ENCODE results near the gene PTTG1IP. TPM values are rescaled to one million over a fixed set of nuclear protein-coding genes. Genes with fewer than 3 reads are reported as not detected.

The PTTG1IP gene
- total RNA-seq, 1 donor from 2014 or later = 205 TPM

GRCh38 chr21:44891631-44892031 lies 18.1 kb upstream of the PTTG1IP start:
- Mint-ChIP-seq H3K27me3 (ENCODE audit: low read depth) (peaks cover 11% of the 10 kb centered on the region), H3K4me3 (no peak overlapping the region), H3K9me3 (no peaks in the 10 kb centered on the region)

DNA sequence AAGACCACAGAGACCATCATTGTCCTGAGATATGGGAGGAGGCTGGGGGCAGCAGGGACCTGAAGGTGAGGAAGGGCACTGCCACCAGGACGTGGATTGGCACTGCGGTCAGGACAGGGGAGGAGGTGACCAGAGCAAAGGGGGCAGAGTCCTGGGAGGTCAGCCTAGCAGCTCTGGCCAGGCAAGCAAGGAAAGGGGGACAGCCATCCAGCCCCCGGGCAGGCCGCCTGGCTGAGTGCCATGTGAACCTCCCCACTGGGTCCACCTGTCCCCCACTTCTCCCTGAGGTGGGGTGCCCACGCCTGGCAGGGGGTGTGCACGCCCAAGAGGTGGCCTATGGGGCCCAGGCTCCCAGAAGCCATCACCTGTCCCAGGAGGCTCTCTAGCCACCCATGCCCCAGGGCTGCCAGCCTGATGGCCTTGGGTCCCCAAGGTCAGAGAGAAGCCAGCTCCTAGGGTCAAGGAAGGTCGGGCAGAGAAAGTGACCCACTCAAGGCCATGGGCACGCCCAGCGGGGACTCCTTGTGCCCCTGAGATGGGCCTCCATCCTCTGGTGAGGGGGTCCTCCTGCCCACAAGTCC lies 17.6 kb upstream of the PTTG1IP start:
- TF ChIP-seq, protein P1, sequence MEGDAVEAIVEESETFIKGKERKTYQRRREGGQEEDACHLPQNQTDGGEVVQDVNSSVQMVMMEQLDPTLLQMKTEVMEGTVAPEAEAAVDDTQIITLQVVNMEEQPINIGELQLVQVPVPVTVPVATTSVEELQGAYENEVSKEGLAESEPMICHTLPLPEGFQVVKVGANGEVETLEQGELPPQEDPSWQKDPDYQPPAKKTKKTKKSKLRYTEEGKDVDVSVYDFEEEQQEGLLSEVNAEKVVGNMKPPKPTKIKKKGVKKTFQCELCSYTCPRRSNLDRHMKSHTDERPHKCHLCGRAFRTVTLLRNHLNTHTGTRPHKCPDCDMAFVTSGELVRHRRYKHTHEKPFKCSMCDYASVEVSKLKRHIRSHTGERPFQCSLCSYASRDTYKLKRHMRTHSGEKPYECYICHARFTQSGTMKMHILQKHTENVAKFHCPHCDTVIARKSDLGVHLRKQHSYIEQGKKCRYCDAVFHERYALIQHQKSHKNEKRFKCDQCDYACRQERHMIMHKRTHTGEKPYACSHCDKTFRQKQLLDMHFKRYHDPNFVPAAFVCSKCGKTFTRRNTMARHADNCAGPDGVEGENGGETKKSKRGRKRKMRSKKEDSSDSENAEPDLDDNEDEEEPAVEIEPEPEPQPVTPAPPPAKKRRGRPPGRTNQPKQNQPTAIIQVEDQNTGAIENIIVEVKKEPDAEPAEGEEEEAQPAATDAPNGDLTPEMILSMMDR (IDR thresholded peaks at IDR 0.05; ENCODE audit: unreplicated experiment) = no peak
- Mint-ChIP-seq H3K9me3 (no peaks in the 10 kb centered on the region), H3K4me3 (no peak overlapping the region), H3K27me3 (ENCODE audit: low read depth) (peaks cover 11% of the 10 kb centered on the region), H3K27ac (no peak overlapping the region), H3K4me1 (no peaks in the 10 kb centered on the region), H3K36me3 (no peaks in the 10 kb centered on the region)
- DNase-seq (ENCODE audit: low spot score in 2 of 2, unreplicated experiment in 2 of 2) = no peak

More at GRCh38 chr21:44891631-44892031, 18.1 kb upstream of the PTTG1IP start:
- no peaks in the 10 kb centered on the region for H3K36me3 Mint-ChIP-seq
- H3K27ac Mint-ChIP-seq = no peak overlapping the region
- TF ChIP-seq, protein P1 (IDR thresholded peaks at IDR 0.05; ENCODE audit: unreplicated experiment) = no peak
- H3K4me1 Mint-ChIP-seq = no peaks in the 10 kb centered on the region
- no peak for DNase-seq (ENCODE audit: low spot score in 2 of 2, unreplicated experiment in 2 of 2)

DNA sequence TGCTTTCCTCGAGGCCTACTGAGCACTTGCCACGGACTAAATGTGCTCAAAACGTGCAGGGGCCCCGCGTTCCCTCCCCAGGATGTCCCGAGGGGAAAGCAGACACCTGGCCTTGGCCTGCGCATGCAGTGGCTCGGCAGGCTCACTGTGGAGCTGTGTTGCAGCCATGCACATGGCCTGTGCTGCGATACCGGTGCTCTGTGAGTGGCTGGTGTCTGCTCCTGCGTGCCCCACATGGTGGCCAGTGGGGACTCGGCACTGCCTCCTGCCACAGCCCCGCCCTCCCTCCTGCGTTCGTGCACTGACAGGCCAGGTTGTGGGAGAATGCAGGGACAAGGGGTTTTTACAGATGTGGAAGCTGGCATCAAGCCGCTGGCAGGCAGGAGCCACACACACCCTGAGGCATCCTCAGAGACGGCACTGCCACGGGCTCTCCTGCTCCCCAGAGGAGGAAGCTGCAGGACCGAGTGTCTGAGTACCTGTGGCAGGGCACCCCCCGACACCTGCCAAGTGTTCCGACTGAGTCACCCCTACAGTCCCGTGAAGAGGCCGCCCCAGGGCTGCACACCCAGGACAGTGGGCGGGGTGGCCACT lies 16.9 kb upstream of the PTTG1IP start:
- TF ChIP-seq, protein P1 (IDR thresholded peaks at IDR 0.05; ENCODE audit: unreplicated experiment) = no peak
- H3K27ac Mint-ChIP-seq = no peak overlapping the region
- no peak overlapping the region for H3K4me3 Mint-ChIP-seq
- H3K36me3 Mint-ChIP-seq = no peaks in the 10 kb centered on the region
- H3K27me3 Mint-ChIP-seq (ENCODE audit: low read depth) = peaks cover 11% of the 10 kb centered on the region
- no peaks in the 10 kb centered on the region for H3K4me1 Mint-ChIP-seq
- no peak for DNase-seq (ENCODE audit: low spot score in 2 of 2, unreplicated experiment in 2 of 2)
- no peaks in the 10 kb centered on the region for H3K9me3 Mint-ChIP-seq

DNA sequence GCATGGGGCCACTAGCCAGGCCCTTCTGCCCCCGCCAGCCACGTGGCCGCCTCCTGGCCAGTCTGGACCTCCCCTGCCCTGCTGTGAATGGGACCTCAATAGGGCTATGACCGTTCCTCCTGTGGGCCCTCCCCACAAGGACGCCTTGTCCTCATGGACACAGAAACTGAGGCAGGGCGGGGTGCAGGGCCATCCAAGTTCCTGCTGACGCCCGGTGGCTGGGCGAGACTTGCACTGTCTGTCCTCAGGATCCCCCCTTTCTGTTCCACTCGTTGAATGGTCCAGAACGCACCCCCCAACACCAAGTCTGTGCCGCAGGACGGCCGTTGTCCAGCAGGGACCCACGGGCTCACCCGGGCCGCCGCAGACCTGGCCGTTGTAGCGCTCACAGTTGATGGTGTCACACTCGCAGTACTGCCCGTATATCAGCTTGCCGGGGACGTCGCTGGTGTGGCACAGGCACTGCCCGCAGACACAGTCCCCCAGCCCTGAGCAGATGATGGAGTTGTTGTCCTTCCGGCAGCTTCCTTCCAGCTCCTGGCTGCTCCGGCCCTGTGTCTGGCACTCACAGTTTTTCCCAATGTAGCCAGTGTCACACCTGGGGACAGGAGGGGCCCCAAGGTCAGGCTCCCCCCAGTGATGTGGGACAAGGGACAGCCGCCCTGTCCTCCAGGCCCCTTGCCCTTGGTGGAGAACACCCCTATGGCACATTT lies 16.3 kb upstream of the PTTG1IP start:
- Mint-ChIP-seq H3K4me1 (no peaks in the 10 kb centered on the region), H3K4me3 (no peak overlapping the region), H3K27me3 (ENCODE audit: low read depth) (peaks cover 11% of the 10 kb centered on the region), H3K36me3 (no peaks in the 10 kb centered on the region), H3K9me3 (no peaks in the 10 kb centered on the region), H3K27ac (no peak overlapping the region)
- DNase-seq (ENCODE audit: low spot score in 2 of 2, unreplicated experiment in 2 of 2) = no peak
- TF ChIP-seq, protein P1 (IDR thresholded peaks at IDR 0.05; ENCODE audit: unreplicated experiment) = no peak

GRCh38 chr21:44888581-44889550 lies 15.4 kb upstream of the PTTG1IP start:
- H3K9me3 Mint-ChIP-seq = no peaks in the 10 kb centered on the region
- H3K27ac Mint-ChIP-seq = no peak overlapping the region
- H3K36me3 Mint-ChIP-seq = no peaks in the 10 kb centered on the region
- H3K27me3 Mint-ChIP-seq (ENCODE audit: low read depth) = peaks cover 10% of the 10 kb centered on the region
- H3K4me1 Mint-ChIP-seq = no peaks in the 10 kb centered on the region
- TF ChIP-seq, protein P1 (IDR thresholded peaks at IDR 0.05; ENCODE audit: unreplicated experiment) = no peak
- H3K4me3 Mint-ChIP-seq = no peak overlapping the region
- DNase-seq (ENCODE audit: low spot score in 2 of 2, unreplicated experiment in 2 of 2) = no peak

Data from mesothelial cell of epicardium (in vitro differentiated cells).